H9 (cell line): ENCODE measurements around the gene GPR143. TPM values are rescaled to one million over a fixed set of nuclear protein-coding genes. Genes with fewer than 3 reads are reported as not detected.

Experiments used
- DNase-seq: peaks from one replicate; pipeline ENCODE4 v3.0.0-alpha.2; 2017
- H2AFZ ChIP-seq: one replicate; pipeline ENCODE4 v1.6.1; 2013; ENCODE audit warnings: mild to moderate bottlenecking, low read length, control low read depth, moderate library complexity
- H2AK5ac ChIP-seq: 2 replicates; pipeline ENCODE4 v1.6.1; 2013; ENCODE audit warnings: low read length, control low read depth, mixed read lengths; ENCODE audit not compliant: insufficient read length
- H2BK120ac ChIP-seq: one replicate; pipeline ENCODE4 v1.6.1; 2013; ENCODE audit warnings: low read depth, mild to moderate bottlenecking, low read length, control low read depth, inconsistent platforms; ENCODE audit not compliant: poor library complexity, severe bottlenecking
- H2BK12ac ChIP-seq: 2 replicates; pipeline ENCODE4 v1.6.1; 2013; ENCODE audit warnings: low read length, control low read depth, mixed read lengths, low read depth; ENCODE audit not compliant: insufficient read length
- H2BK15ac ChIP-seq: 2 replicates; pipeline ENCODE4 v1.6.1; 2013; ENCODE audit warnings: low read depth, low read length, control low read depth
- H2BK20ac ChIP-seq: one replicate; pipeline ENCODE4 v1.6.1; 2013; ENCODE audit warnings: low read depth, mild to moderate bottlenecking, low read length, control low read depth, inconsistent platforms; ENCODE audit not compliant: poor library complexity, severe bottlenecking
- H2BK5ac ChIP-seq: 2 replicates; pipeline ENCODE4 v1.6.1; 2013; ENCODE audit warnings: low read length, control low read depth, mixed read lengths; ENCODE audit not compliant: insufficient read length
- H3K14ac ChIP-seq: 2 replicates; pipeline ENCODE4 v1.6.1; 2013; ENCODE audit warnings: low read length, control low read depth; ENCODE audit not compliant: insufficient read depth
- H3K18ac ChIP-seq: 2 replicates; pipeline ENCODE4 v1.6.1; 2013; ENCODE audit warnings: low read depth, mild to moderate bottlenecking, mixed read lengths, low read length, control low read depth; ENCODE audit not compliant: insufficient read length
- H3K23ac ChIP-seq: 2 replicates; pipeline ENCODE4 v1.6.1; 2013; ENCODE audit warnings: low read length, control low read depth, mixed read lengths, low read depth; ENCODE audit not compliant: insufficient read length
- H3K23me2 ChIP-seq: 2 replicates; pipeline ENCODE4 v1.6.1; 2013; ENCODE audit warnings: low read depth, mild to moderate bottlenecking, mixed read lengths, low read length, control low read depth; ENCODE audit not compliant: insufficient read length, poor library complexity, severe bottlenecking
- H3K27ac ChIP-seq: 2 replicates; pipeline ENCODE4 v1.5.1; 2013; ENCODE audit warnings: low read length, control low read depth, mixed read lengths, low read depth; ENCODE audit not compliant: insufficient read length
- H3K27me3 ChIP-seq: 2 replicates; pipeline ENCODE4 v1.6.1; 2013; ENCODE audit warnings: low read length, control low read depth, inconsistent platforms; ENCODE audit not compliant: insufficient read depth
- H3K4ac ChIP-seq: 2 replicates; pipeline ENCODE4 v1.6.1; 2013; ENCODE audit warnings: low read depth, mild to moderate bottlenecking, control low read depth, inconsistent platforms, low read length, moderate library complexity
- H3K4me1 ChIP-seq: 2 replicates; pipeline ENCODE4 v1.6.1; 2013; ENCODE audit warnings: low read length, control low read depth, inconsistent platforms; ENCODE audit not compliant: insufficient read depth
- H3K4me2 ChIP-seq: 2 replicates; pipeline ENCODE4 v1.6.1; 2013; ENCODE audit warnings: low read length, control low read depth, mixed read lengths; ENCODE audit not compliant: insufficient read length, insufficient read depth
- H3K56ac ChIP-seq: 2 replicates; pipeline ENCODE4 v1.6.1; 2013; ENCODE audit warnings: low read depth, mild to moderate bottlenecking, mixed read lengths, low read length, control low read depth; ENCODE audit not compliant: insufficient read length
- H3K79me1 ChIP-seq: 2 replicates; pipeline ENCODE4 v1.6.1; 2013; ENCODE audit warnings: low read depth, mild to moderate bottlenecking, moderate library complexity, low read length, control low read depth, inconsistent platforms; ENCODE audit not compliant: insufficient read depth, poor library complexity, severe bottlenecking
- H3K79me2 ChIP-seq: 2 replicates; pipeline ENCODE4 v1.6.1; 2013; ENCODE audit warnings: low read length, control low read depth, inconsistent platforms; ENCODE audit not compliant: insufficient read depth
- H3K9ac ChIP-seq: 2 replicates; pipeline ENCODE4 v1.6.1; 2013; ENCODE audit warnings: low read length, control low read depth, mixed read lengths; ENCODE audit not compliant: insufficient read length; ENCODE audit errors: extremely low read depth
- H3K9me3 ChIP-seq: one replicate; pipeline ENCODE4 v1.6.1; 2013; ENCODE audit warnings: low read depth, low read length, inconsistent platforms; ENCODE audit not compliant: control insufficient read depth
- H3T11ph ChIP-seq: one replicate; pipeline ENCODE4 v1.6.1; 2013; ENCODE audit warnings: mild to moderate bottlenecking, low read length, control low read depth, inconsistent platforms
- H4K20me1 ChIP-seq: one replicate; pipeline ENCODE4 v1.6.1; 2013; ENCODE audit not compliant: control insufficient read depth, insufficient read length, insufficient read depth
- H4K5ac ChIP-seq: 2 replicates; pipeline ENCODE4 v1.6.1; 2013; ENCODE audit warnings: low read depth, mild to moderate bottlenecking, mixed read lengths, low read length, control low read depth; ENCODE audit not compliant: insufficient read length
- H4K8ac ChIP-seq: replicated peaks from 2 replicates; pipeline ENCODE4 v1.6.1; 2013; ENCODE audit warnings: low read length, control low read depth, mixed read lengths, low read depth; ENCODE audit not compliant: insufficient read length
- H4K91ac ChIP-seq: 2 replicates; pipeline ENCODE4 v1.6.1; 2013; ENCODE audit warnings: low read depth, mild to moderate bottlenecking, moderate library complexity, mixed read lengths, low read length, control low read depth; ENCODE audit not compliant: insufficient read length
- H3K27ac Mint-ChIP-seq, 3 experiments: 2 replicates in 2 of 3; 3 replicates in 1 of 3; pipeline ENCODE4 v1.8.0; 2020 to 2021; ENCODE audit warnings: mixed read lengths in 3 of 3, mild to moderate bottlenecking in 1 of 3, moderate library complexity in 1 of 3
- H3K27me3 Mint-ChIP-seq: 2 replicates; pipeline ENCODE4 v1.8.0; 2021; ENCODE audit warnings: low read depth, mild to moderate bottlenecking, moderate library complexity, mixed read lengths
- H3K36me3 Mint-ChIP-seq, 3 experiments: 2 replicates in 2 of 3; 3 replicates in 1 of 3; pipeline ENCODE4 v1.8.0; 2020 to 2021; ENCODE audit warnings: low read depth in 3 of 3, mixed read lengths in 3 of 3; ENCODE audit not compliant: insufficient read depth in 1 of 3
- H3K4me1 Mint-ChIP-seq, 2 experiments: 2 replicates each; pipeline ENCODE4 v1.8.0; 2020; ENCODE audit warnings: mixed read lengths in 2 of 2
- H3K4me3 Mint-ChIP-seq, 2 experiments: 2 replicates in 1 of 2; 3 replicates in 1 of 2; pipeline ENCODE4 v1.8.0; 2020 to 2021; ENCODE audit warnings: mild to moderate bottlenecking in 2 of 2, mixed read lengths in 2 of 2, moderate library complexity in 1 of 2
- H3K9me3 Mint-ChIP-seq, 2 experiments: 2 replicates in 1 of 2; 3 replicates in 1 of 2; pipeline ENCODE4 v1.8.0; 2020; ENCODE audit warnings: mild to moderate bottlenecking in 2 of 2, mixed read lengths in 2 of 2, moderate library complexity in 1 of 2
- WGBS: extraction: QIAGEN DNeasy Blood & Tissue Kit; methylation state at CpG from one replicate; pipeline ENCODE4 v1.1.7; 2013; ENCODE audit warnings: missing lambda C conversion rate, low lambda C conversion rate, mixed read lengths; ENCODE audit not compliant: insufficient read length; ENCODE audit errors: extremely low coverage; 5-methylcytosine and 5-hydroxymethylcytosine counted together
- total RNA-seq: library from RNA; stranded (reverse); gene quantifications from 2 replicates; pipeline ENCODE4 v1.2.1, GENCODE V29; 2021
- TF ChIP-seq, protein P1 (sequence below): fragments of 200-600 bp; sonication (generic); conservative IDR thresholded peaks from 3 replicates; pipeline ENCODE4 v1.8.0; 2021; ENCODE audit warnings: antibody characterized with exemption, mild to moderate bottlenecking

GPR143 gene
- total RNA-seq, 1 experiment from 2014 or later, result 7.1 TPM

DNA sequence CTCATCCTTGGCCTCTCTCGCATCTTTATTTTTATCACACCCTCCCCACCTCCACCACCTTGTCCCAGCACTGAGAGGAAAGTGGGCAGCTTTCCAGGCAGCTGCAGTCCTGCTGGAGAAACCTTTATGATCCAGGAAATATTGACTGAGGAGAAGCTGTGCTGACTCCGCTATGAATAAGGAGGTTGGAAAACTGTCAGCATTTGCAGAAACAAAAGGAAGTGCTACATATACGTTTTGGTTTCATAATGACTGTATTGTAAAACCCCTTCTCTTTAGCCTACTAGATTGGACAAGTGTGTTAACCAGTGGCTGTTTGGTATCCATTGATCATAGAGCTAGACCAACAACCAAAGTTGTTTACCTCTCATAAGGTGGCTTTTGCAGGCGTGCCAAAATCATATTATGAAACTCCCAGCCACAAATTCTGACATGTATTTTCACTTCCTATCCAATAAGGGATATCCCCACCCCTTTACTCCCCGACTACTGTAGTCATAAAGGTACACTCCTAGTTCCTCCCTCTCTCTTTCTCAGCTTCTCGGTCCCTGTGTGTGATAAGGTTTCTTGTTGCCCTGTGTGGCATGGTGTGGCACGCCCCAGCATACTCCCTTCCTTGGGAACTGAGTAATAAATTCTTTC is 88.4 kb downstream of the GPR143 start:
- Histone ChIP-seq H4K5ac (no peak overlapping the region), H3K56ac (no peak overlapping the region), H3K4me1 (no peaks in the 10 kb centered on the region), H2BK15ac (no peak overlapping the region), H3K4me2 (no peak overlapping the region), H3K27ac (no peak overlapping the region), H3K23ac (no peak overlapping the region), H2BK120ac (no peak overlapping the region), H3K14ac (no peak overlapping the region), H3T11ph (no peak overlapping the region), H3K4ac (no peak overlapping the region), H2AFZ (no peak overlapping the region), H2BK12ac (no peak overlapping the region), H3K18ac (no peak overlapping the region), H3K27me3 (no peaks in the 10 kb centered on the region), H4K91ac (no peak overlapping the region), H3K9me3 (no peaks in the 10 kb centered on the region), H4K8ac (no peak overlapping the region), H4K20me1 (no peaks in the 10 kb centered on the region), H3K9ac (no peak overlapping the region), H2BK5ac (no peak overlapping the region), H3K79me2 (no peaks in the 10 kb centered on the region), H2AK5ac (no peak overlapping the region), H2BK20ac (no peak overlapping the region), H3K79me1 (no peaks in the 10 kb centered on the region), H3K23me2 (no peaks in the 10 kb centered on the region)
- Mint-ChIP-seq H3K27ac (peak overlapping the region in 1 of 3 experiments; percentile 63; a peak in 2 of 7 replicates), H3K36me3 (peaks cover 22 to 35% (median 31%) of the 10 kb centered on the region in 3 experiments), H3K9me3 (peaks cover 2 to 51% of the 10 kb centered on the region in 2 experiments), H3K4me3 (no peak overlapping the region), H3K27me3 (no peaks in the 10 kb centered on the region; the same call in 1 of the 2 replicates), H3K4me1 (peaks cover 6% of the 10 kb centered on the region in 2 experiments)
- WGBS, result no CpG with 5 or more reads among the region's 7 CpGs
- no peak for DNase-seq
- TF ChIP-seq, protein P1, sequence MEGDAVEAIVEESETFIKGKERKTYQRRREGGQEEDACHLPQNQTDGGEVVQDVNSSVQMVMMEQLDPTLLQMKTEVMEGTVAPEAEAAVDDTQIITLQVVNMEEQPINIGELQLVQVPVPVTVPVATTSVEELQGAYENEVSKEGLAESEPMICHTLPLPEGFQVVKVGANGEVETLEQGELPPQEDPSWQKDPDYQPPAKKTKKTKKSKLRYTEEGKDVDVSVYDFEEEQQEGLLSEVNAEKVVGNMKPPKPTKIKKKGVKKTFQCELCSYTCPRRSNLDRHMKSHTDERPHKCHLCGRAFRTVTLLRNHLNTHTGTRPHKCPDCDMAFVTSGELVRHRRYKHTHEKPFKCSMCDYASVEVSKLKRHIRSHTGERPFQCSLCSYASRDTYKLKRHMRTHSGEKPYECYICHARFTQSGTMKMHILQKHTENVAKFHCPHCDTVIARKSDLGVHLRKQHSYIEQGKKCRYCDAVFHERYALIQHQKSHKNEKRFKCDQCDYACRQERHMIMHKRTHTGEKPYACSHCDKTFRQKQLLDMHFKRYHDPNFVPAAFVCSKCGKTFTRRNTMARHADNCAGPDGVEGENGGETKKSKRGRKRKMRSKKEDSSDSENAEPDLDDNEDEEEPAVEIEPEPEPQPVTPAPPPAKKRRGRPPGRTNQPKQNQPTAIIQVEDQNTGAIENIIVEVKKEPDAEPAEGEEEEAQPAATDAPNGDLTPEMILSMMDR, result no peak
